Renal cortical epithelial cell (primary cell): Measurements from ENCODE around the gene OPRL1. TPM values are rescaled to one million over a fixed set of nuclear protein-coding genes. Genes with fewer than 3 reads are reported as not detected.
A peak's percentile ranks its signal among the peaks of the same experiment; 100 is the strongest.

Source experiments
- DNase-seq: peaks from one replicate; pipeline ENCODE4 v3.0.0-alpha.2; 2011; ENCODE audit warnings: low read depth
- total RNA-seq: library from RNA; depleted of rRNA; stranded (reverse); fragments of >200 nt; gene quantifications from 2 replicates; pipeline ENCODE4 v1.2.3, GENCODE V29; 2014

Gene OPRL1
- total RNA-seq, 1 donor from 2014 or later = 1.5 TPM

- DNase-seq = no peak
Observed at GRCh38 chr20:64042054-64042781, 37.7 kb upstream of the OPRL1 start.

- no peak for DNase-seq
Observed at GRCh38 chr20:64043768-64044167, 36.1 kb upstream of the OPRL1 start.

GRCh38 chr20:64044484-64045247 is 35.2 kb upstream of the OPRL1 start:
- peak; percentile 49 for DNase-seq

GRCh38 chr20:64045346-64046011 is 34.4 kb upstream of the OPRL1 start:
- DNase-seq = no peak

- DNase-seq = no peak
Observed at GRCh38 chr20:64047046-64047389, 32.9 kb upstream of the OPRL1 start.

GRCh38 chr20:64047968-64048401 is 31.9 kb upstream of the OPRL1 start:
- DNase-seq = no peak

- no peak for DNase-seq
Observed at GRCh38 chr20:64048402-64049044, 31.4 kb upstream of the OPRL1 start.

- DNase-seq = no peak
Observed at GRCh38 chr20:64049060-64049877, 30.6 kb upstream of the OPRL1 start, which contains the start of gene SOX18. SOX18 (minus strand) TSS chr20:64049639; CDS start chr20:64049516, 123 bp downstream.

- DNase-seq = no peak
Observed at GRCh38 chr20:64049878-64050260, 30.0 kb upstream of the OPRL1 start.

GRCh38 chr20:64050261-64051032 is 29.4 kb upstream of the OPRL1 start:
- no peak for DNase-seq

- no peak for DNase-seq
Observed at GRCh38 chr20:64051033-64051452, 28.8 kb upstream of the OPRL1 start.

GRCh38 chr20:64051561-64052325 is 28.1 kb upstream of the OPRL1 start:
- DNase-seq = no peak

- DNase-seq = no peak
Observed at GRCh38 chr20:64052326-64052722, 27.6 kb upstream of the OPRL1 start.

GRCh38 chr20:64052987-64053840 is 26.7 kb upstream of the OPRL1 start:
- DNase-seq = no peak

- DNase-seq = no peak
Observed at GRCh38 chr20:64053841-64054661, 25.8 kb upstream of the OPRL1 start.

GRCh38 chr20:64055396-64055892 is 24.4 kb upstream of the OPRL1 start:
- no peak for DNase-seq

GRCh38 chr20:64055893-64056638 is 23.8 kb upstream of the OPRL1 start:
- peak; percentile 51 for DNase-seq
